ENCODE measurements around the gene HCFC2.
"Not testable (repeated sequence)": the region's sequence is repeated elsewhere in the genome, so short reads cannot be mapped to it uniquely, and the experiment has no call there.

HCFC2 gene

DNA sequence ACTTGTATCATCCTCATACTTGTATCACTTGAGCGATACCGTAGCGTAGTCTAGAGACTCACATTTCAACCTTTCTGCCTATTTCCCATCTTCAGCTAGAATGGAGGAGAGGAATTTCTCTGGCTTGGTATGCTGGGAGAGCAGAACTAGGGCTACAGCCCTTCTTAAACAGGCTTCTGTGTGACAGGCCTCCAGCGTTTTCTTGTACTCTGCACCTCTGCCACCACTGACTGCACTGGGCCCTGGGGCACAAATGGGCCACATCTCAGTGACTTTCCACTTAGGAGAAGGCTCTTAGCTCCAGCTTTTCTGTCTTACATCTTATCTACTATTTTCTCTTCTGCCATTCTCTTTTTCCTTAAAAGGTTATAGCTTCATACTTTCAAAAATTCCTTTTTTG is 26.8 kb downstream of the HCFC2 start:
- H3K4me1 ChIP-seq (ENCODE audit: insufficient read depth, low read length): peaks cover 3% of the 10 kb centered on the region; the same call in 1 of the 2 replicates
- no peaks in the 10 kb centered on the region for H3K9me3 ChIP-seq (ENCODE audit: insufficient read depth, low read depth, low read length)
- no peaks in the 10 kb centered on the region for H3K27me3 ChIP-seq (ENCODE audit: insufficient read depth, low read length)
- no peak overlapping the region for H3K4me3 ChIP-seq (ENCODE audit: low read length)
- H3K9ac ChIP-seq (ENCODE audit: low read depth, low read length): no peak overlapping the region
- WGBS: 80% methylated on average over 4 of the region's 4 CpGs
- H3K36me3 ChIP-seq (ENCODE audit: insufficient read depth, low read length): peaks cover 3% of the 10 kb centered on the region; the same call in 1 of the 2 replicates
- H3K27ac ChIP-seq (ENCODE audit: low read depth, low read length): no peak overlapping the region

DNA sequence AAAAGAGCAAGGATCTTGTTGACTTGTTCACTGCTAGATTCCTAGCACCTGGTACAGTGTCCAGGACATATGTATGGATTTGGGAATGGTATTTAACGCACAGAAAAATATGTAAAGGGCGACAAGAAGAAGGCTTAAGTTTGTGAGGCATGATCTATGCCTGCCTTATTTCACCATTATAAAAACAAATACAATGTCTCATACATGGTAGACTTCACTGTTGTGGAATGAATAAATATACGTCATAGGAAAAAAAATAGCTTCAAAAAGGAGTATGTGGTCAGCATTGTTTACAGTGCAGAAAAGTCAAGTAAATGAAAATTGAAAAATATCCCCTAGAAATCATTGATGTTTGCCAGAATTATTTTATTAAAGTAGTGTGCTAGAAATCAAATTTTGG is 30.0 kb downstream of the HCFC2 start:
- Histone ChIP-seq H3K4me1 (ENCODE audit: insufficient read depth, low read length) (peaks cover 3% of the 10 kb centered on the region; the same call in 1 of the 2 replicates), H3K27ac (ENCODE audit: low read depth, low read length) (no peak overlapping the region), H3K9ac (ENCODE audit: low read depth, low read length) (no peak overlapping the region), H3K9me3 (ENCODE audit: insufficient read depth, low read depth, low read length) (no peaks in the 10 kb centered on the region), H3K4me3 (ENCODE audit: low read length) (no peak overlapping the region), H3K36me3 (ENCODE audit: insufficient read depth, low read length) (0 out of 2 replicates have a peak, but pooled peaks cover 4% of the 10 kb centered on the region), H3K27me3 (ENCODE audit: insufficient read depth, low read length) (no peaks in the 10 kb centered on the region)
- 96% methylated on average over 2 of the region's 3 CpGs for WGBS

DNA sequence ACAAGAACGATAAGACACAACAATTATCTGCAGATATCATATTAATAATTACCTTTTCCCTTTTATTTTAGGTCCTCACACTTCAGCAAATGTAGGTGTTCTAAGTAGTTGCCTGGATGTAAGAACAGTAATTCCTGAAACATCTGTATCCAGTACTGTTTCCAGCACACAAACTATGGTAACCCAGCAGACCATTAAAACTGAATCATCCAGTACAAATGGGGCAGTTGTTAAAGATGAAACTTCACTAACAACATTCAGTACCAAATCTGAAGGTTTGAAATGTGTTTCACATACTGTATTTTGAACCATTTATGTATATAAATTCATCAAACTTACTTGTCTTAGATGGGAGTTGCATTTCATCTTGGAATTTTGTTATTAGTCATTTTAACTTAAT is 31.0 kb downstream of the HCFC2 start:
- H3K9me3 ChIP-seq (ENCODE audit: insufficient read depth, low read depth, low read length): no peaks in the 10 kb centered on the region
- peaks cover 3% of the 10 kb centered on the region; the same call in 1 of the 2 replicates for H3K4me1 ChIP-seq (ENCODE audit: insufficient read depth, low read length)
- H3K9ac ChIP-seq (ENCODE audit: low read depth, low read length): no peak overlapping the region
- no peak overlapping the region for H3K4me3 ChIP-seq (ENCODE audit: low read length)
- no peaks in the 10 kb centered on the region for H3K27me3 ChIP-seq (ENCODE audit: insufficient read depth, low read length)
- H3K27ac ChIP-seq (ENCODE audit: low read depth, low read length): no peak overlapping the region
- H3K36me3 ChIP-seq (ENCODE audit: insufficient read depth, low read length): 0 out of 2 replicates have a peak, but pooled peaks cover 4% of the 10 kb centered on the region
- 100% methylated on average over 1 of the region's 1 CpG for WGBS

DNA sequence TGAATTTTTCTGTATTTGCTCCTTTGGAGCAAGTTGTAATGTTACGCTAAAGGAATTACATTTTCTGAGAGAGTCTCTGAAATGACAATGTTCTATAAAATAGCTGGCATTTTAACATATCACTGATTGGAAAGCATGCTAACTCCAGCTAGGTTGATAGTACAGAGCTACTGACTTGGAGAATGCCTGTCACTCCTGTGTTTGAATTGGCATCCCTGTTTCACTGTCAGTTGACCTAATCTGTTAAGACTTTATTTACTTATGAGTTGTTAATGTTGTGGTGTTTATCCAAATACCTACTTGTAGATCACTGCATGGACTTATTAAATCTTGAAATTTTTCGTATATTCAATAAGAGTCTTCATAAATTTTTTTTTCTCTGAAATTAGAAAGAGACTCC is 33.6 kb downstream of the HCFC2 start:
- H3K9ac ChIP-seq (ENCODE audit: low read depth, low read length): no peak overlapping the region
- no peak overlapping the region for H3K27ac ChIP-seq (ENCODE audit: low read depth, low read length)
- H3K9me3 ChIP-seq (ENCODE audit: insufficient read depth, low read depth, low read length): no peaks in the 10 kb centered on the region
- H3K27me3 ChIP-seq (ENCODE audit: insufficient read depth, low read length): no peaks in the 10 kb centered on the region
- WGBS: 77% methylated on average over 1 of the region's 2 CpGs
- H3K4me3 ChIP-seq (ENCODE audit: low read length): no peak overlapping the region
- no peaks in the 10 kb centered on the region for H3K4me1 ChIP-seq (ENCODE audit: insufficient read depth, low read length)
- 0 out of 2 replicates have a peak, but pooled peaks cover 4% of the 10 kb centered on the region for H3K36me3 ChIP-seq (ENCODE audit: insufficient read depth, low read length)

DNA sequence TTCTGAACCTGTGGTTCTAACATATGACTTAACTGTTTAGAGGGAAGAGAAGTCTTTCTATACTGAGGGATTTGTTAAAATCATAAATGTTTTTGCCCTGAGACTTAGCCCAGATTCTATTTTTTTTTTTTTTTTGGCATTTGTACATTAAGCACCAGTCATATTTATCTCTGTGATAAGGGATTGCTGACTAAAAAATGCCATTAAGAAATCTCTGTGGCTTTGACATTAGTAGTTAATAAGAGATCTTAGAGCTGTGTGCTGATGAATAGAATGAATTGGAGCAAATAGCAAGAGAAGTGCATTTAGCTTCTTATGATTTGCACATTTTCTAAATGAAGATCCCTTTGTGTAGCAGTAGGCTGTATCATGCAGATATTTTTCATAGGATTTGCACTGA is 41.1 kb downstream of the HCFC2 start:
- Histone ChIP-seq H3K36me3 (ENCODE audit: insufficient read depth, low read length) (no peaks in the 10 kb centered on the region), H3K9ac (ENCODE audit: low read depth, low read length) (no peak overlapping the region), H3K27me3 (ENCODE audit: insufficient read depth, low read length) (no peaks in the 10 kb centered on the region), H3K4me1 (ENCODE audit: insufficient read depth, low read length) (peaks cover 16% of the 10 kb centered on the region; the same call in 1 of the 2 replicates), H3K9me3 (ENCODE audit: insufficient read depth, low read depth, low read length) (no peaks in the 10 kb centered on the region), H3K4me3 (ENCODE audit: low read length) (no peak overlapping the region), H3K27ac (ENCODE audit: low read depth, low read length) (no peak overlapping the region)

DNA sequence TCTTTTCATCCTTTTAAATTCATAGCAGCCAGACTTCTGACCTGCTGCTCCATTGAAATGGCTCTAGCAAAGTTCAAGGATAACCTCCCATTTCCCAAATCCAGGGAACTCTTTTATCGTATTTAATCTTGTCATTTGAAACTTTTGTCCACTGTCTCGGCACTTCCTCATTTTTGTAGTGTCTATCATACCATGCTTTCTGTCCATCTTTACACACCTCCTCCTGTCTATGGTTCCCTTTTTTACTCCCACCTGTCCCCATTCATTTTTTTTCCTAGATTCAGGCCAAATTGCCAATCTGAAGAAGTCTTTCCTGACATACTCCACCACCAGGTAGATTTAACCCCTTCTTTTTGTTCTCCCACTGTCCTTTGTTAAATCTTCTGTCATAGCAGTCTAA is 42.6 kb downstream of the HCFC2 start:
- Histone ChIP-seq H3K4me1 (ENCODE audit: insufficient read depth, low read length) (peaks cover 16% of the 10 kb centered on the region; the same call in 1 of the 2 replicates), H3K9ac (ENCODE audit: low read depth, low read length) (no peak overlapping the region), H3K27me3 (ENCODE audit: insufficient read depth, low read length) (no peaks in the 10 kb centered on the region), H3K4me3 (ENCODE audit: low read length) (no peak overlapping the region), H3K27ac (ENCODE audit: low read depth, low read length) (no peak overlapping the region), H3K36me3 (ENCODE audit: insufficient read depth, low read length) (no peaks in the 10 kb centered on the region), H3K9me3 (ENCODE audit: insufficient read depth, low read depth, low read length) (no peaks in the 10 kb centered on the region)
- 91% methylated on average over 2 of the region's 2 CpGs for WGBS

DNA sequence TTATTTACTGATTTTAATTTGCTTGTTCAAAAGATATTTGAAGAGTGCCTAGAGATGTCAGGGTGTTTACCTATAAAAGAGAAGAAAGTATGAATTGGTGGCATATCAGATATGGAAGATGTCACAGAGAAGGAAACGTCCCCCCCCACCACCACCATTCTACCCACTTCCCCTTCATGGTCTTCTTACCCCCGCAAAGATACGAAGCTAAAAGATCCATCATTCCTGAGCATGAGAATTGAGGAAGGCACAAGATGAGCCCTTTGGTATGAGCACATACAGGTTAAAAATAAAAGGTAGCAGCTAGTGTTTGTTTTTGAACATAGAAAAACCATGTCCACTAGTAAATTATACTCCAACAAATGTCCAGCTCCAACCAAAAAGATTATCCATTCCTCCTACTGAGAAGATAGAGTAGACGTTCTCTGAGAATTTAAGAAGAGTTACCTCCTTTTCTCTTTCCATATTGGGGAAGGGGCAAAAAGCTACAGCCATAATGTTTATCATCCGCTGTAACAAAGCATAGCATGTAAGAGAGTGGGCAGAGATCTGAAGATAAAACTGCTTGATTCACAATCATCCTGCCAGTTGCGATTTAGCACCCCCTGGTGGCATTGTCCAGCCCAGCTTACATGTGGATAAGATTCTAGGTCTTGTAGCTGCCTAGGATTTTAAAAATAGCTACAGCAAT is 44.6 kb downstream of the HCFC2 start:
- Histone ChIP-seq H3K36me3 (ENCODE audit: insufficient read depth, low read length) (no peaks in the 10 kb centered on the region), H3K9me3 (ENCODE audit: insufficient read depth, low read depth, low read length) (no peaks in the 10 kb centered on the region), H3K27ac (ENCODE audit: low read depth, low read length) (no peak overlapping the region), H3K4me3 (ENCODE audit: low read length) (no peak overlapping the region), H3K27me3 (ENCODE audit: insufficient read depth, low read length) (no peaks in the 10 kb centered on the region), H3K9ac (ENCODE audit: low read depth, low read length) (no peak overlapping the region), H3K4me1 (ENCODE audit: insufficient read depth, low read length) (peaks cover 16% of the 10 kb centered on the region; the same call in 1 of the 2 replicates)
- WGBS: 67% methylated on average over 6 of the region's 6 CpGs

DNA sequence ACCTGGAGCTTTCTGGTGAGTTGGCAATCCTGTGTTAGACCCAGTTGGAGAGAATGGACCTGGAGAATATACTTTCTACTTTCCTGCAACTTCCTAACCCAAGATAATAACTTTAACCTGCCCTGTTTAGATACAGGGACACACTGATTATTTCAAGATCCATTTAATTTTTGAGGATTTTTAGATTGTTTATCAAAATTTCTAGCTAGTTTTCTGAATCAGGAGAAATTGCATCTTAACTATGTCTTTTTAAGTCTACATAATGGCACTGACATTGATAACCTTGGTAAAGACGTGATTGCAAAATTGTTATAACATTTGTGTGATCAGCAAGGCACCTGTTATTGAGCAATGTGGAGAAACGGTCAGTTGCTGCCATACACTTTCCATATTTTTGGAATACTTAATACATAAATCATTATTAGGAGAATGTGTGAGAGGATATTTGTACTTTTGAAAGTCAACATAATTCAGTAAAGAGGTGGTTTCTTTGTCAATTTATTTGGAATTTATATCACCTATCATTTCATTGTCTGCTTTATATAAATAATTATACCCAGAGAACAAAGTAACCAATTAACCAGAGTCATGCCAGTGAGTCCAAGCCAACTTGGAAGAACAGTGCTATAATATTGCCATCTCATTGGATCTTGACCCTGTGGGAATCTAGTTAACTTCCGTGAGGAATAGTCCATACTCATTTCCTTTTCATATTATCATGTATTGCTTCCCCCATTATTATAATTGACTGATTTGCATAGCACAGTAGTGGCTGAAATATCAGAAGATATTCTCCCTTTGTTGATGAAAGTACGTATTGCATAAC is 45.3 kb downstream of the HCFC2 start:
- H3K27me3 ChIP-seq (ENCODE audit: insufficient read depth, low read length): no peaks in the 10 kb centered on the region
- no peak overlapping the region for H3K9ac ChIP-seq (ENCODE audit: low read depth, low read length)
- H3K4me1 ChIP-seq (ENCODE audit: insufficient read depth, low read length): peaks cover 16% of the 10 kb centered on the region; the same call in 1 of the 2 replicates
- no peaks in the 10 kb centered on the region for H3K9me3 ChIP-seq (ENCODE audit: insufficient read depth, low read depth, low read length)
- H3K27ac ChIP-seq (ENCODE audit: low read depth, low read length): no peak overlapping the region
- H3K36me3 ChIP-seq (ENCODE audit: insufficient read depth, low read length): peaks cover 4% of the 10 kb centered on the region; the same call in 1 of the 2 replicates
- no peak overlapping the region for H3K4me3 ChIP-seq (ENCODE audit: low read length)
- 79% methylated on average over 3 of the region's 4 CpGs for WGBS

DNA sequence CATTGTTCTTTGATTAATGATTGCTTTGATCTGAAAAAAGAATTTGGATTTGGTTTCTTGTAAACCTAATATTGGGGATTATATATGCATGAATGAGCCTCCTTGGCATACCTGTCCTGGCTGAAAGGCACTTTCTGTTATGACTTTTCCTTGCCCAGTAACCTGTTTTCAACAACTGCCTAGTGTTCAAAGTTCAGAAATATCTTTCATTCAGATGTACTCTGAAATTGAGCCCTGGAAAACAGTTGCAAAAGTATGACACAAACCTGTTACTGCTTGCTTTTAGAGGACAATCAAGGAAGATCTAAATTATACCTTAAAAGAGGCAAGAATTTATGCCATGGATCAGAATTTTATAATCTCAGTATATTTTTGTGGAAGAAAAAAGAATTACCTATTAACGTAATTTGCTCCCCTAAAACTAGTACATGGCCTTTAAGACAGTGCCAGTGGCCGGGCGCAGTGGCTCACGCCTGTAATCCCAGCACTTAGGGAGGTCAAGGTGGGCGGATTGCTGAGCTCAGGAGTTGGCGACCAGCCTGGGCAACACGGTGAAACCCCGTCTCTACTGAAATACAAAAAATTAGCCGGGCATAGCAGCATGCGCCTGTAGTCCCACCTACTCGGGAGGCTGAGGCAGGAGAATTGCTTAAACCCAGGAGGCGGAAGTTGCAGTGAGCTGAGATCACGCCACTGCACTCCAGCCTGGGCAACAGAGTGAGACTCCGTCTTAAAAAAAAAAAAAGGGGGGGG is 50.7 kb downstream of the HCFC2 start:
- peaks cover 51% of the 10 kb centered on the region for H3K36me3 ChIP-seq (ENCODE audit: insufficient read depth, low read length)
- not testable (repeated sequence) for H3K4me3 ChIP-seq (ENCODE audit: low read length); H3K9ac ChIP-seq (ENCODE audit: low read depth, low read length); H3K27me3 ChIP-seq (ENCODE audit: insufficient read depth, low read length); H3K9me3 ChIP-seq (ENCODE audit: insufficient read depth, low read depth, low read length); H3K27ac ChIP-seq (ENCODE audit: low read depth, low read length); H3K4me1 ChIP-seq (ENCODE audit: insufficient read depth, low read length)
- 97% methylated on average over 13 of the region's 14 CpGs for WGBS

DNA sequence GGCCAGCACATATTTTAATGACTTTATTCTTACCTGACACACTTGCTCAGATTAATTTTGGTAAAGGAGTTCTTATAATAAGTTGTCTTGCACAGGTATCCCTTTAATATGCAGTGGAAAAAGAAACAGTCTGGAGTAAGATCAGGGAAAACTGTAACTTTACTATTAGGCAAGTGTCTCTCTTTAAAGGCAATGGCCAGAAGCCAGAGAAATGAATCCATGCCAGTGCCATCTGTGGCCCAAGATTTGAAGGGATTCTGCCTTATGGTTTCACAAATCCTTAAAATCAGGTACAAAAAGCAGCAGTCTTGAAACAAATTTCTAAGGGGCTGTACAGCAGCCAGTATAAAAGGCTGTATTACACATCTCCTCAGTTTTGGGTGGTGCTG is 51.2 kb downstream of the HCFC2 start:
- Histone ChIP-seq H3K36me3 (ENCODE audit: insufficient read depth, low read length) (peaks cover 57% of the 10 kb centered on the region), H3K9ac (ENCODE audit: low read depth, low read length) (no peak overlapping the region), H3K9me3 (ENCODE audit: insufficient read depth, low read depth, low read length) (no peaks in the 10 kb centered on the region), H3K4me1 (ENCODE audit: insufficient read depth, low read length) (peaks cover 1% of the 10 kb centered on the region; the same call in 1 of the 2 replicates), H3K4me3 (ENCODE audit: low read length) (no peak overlapping the region), H3K27me3 (ENCODE audit: insufficient read depth, low read length) (no peaks in the 10 kb centered on the region), H3K27ac (ENCODE audit: low read depth, low read length) (no peak overlapping the region)

DNA sequence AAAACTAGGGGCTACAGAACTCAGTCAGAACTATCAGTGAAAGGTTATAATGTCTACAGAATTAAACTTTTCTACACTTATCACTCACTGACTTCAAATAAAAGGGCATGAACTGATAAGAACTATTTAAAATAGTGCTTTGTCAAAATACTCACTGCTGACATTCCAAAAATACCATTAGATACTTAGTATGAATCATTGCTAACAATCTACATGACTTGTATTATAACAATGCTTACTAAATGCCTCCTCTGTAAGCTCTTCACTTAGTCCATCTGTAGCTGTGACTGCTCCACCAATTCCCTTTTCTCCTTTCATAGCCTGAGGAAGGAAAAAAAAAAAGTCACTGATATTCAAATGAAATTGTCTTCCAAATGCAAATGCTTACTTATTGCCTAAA is 56.7 kb downstream of the HCFC2 start:
- Histone ChIP-seq H3K36me3 (ENCODE audit: insufficient read depth, low read length) (peaks cover 93% of the 10 kb centered on the region), H3K27ac (ENCODE audit: low read depth, low read length) (peak overlapping the region; percentile 54; the same call in 1 of the 2 replicates), H3K9me3 (ENCODE audit: insufficient read depth, low read depth, low read length) (no peaks in the 10 kb centered on the region), H3K4me3 (ENCODE audit: low read length) (no peak overlapping the region), H3K27me3 (ENCODE audit: insufficient read depth, low read length) (no peaks in the 10 kb centered on the region), H3K4me1 (ENCODE audit: insufficient read depth, low read length) (peaks cover 21% of the 10 kb centered on the region; the same call in 1 of the 2 replicates), H3K9ac (ENCODE audit: low read depth, low read length) (no peak overlapping the region)

All from HUES64 (cell line).